Ishikawa (cell line): ENCODE measurements around the gene FLT1.

Experiments
- CEBPB ChIP-seq: IDR thresholded peaks from 2 replicates; pipeline ENCODE4 v1.6.1; 2012
- CREB1 ChIP-seq: IDR thresholded peaks from 2 replicates; pipeline ENCODE4 v1.6.1; 2012; ENCODE audit warnings: low read depth
- EGR1 ChIP-seq: IDR thresholded peaks from 2 replicates; pipeline ENCODE4 v1.6.1; 2012
- EP300 ChIP-seq: IDR thresholded peaks from 2 replicates; pipeline ENCODE4 v1.6.1; 2012; ENCODE audit warnings: borderline replicate concordance
- FOXM1 ChIP-seq: IDR thresholded peaks from 2 replicates; pipeline ENCODE4 v1.6.1; 2012; ENCODE audit warnings: low read depth, borderline replicate concordance
- NFIC ChIP-seq: IDR thresholded peaks from 2 replicates; pipeline ENCODE4 v1.6.1; 2012
- RAD21 ChIP-seq: IDR thresholded peaks from 2 replicates; pipeline ENCODE4 v1.6.1; 2012; ENCODE audit warnings: low read depth
- TAF1 ChIP-seq: IDR thresholded peaks from 2 replicates; pipeline ENCODE4 v1.6.1; 2012; ENCODE audit warnings: low read depth, mild to moderate bottlenecking
- TCF12 ChIP-seq: IDR thresholded peaks from 2 replicates; pipeline ENCODE4 v1.6.1; 2012; ENCODE audit warnings: low read depth
- TEAD4 ChIP-seq: IDR thresholded peaks from 2 replicates; pipeline ENCODE4 v1.6.1; 2012
- YY1 ChIP-seq: IDR thresholded peaks from 2 replicates; pipeline ENCODE4 v1.6.1; 2012; ENCODE audit warnings: low read depth
- ZBTB7A ChIP-seq: IDR thresholded peaks from 2 replicates; pipeline ENCODE4 v1.6.1; 2012; ENCODE audit warnings: low read depth
- TF ChIP-seq, protein P1 (sequence below): IDR thresholded peaks from 2 replicates; pipeline ENCODE4 v1.6.1; 2012; ENCODE audit warnings: low read depth, mild to moderate bottlenecking
- TF ChIP-seq, protein P2 (sequence below): IDR thresholded peaks from 2 replicates; pipeline ENCODE4 v1.6.1; 2012
- TF ChIP-seq, protein P3 (sequence below): IDR thresholded peaks from 2 replicates; pipeline ENCODE4 v1.6.1; 2012

FLT1 gene

DNA sequence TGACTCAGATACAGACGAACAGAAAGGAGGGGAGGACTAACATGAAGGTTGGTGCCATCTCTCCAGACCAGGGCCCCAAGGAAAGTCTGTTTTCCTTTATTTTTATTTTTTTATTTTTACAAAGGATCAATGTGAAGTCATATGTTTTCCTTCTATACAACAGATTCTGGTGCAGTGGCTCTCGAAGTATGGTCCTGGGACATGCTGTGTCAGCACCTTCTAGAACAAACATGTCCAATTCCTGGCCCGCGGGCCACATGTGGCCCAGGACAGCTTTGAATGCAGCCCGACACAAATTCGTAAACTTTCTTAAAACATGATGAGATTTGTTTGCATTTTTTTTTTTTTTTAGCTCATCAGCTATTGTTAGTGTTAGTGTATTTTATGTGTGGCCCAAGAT lies 174.7 kb downstream of the FLT1 start:
- TF ChIP-seq TEAD4 (no peak), EGR1 (no peak), CREB1 (no peak), EP300 (no peak), YY1 (no peak), RAD21 (no peak), NFIC (no peak), CEBPB (no peak), ZBTB7A (no peak), TCF12 (no peak), FOXM1 (no peak), TAF1 (no peak)
- TF ChIP-seq, protein P1, sequence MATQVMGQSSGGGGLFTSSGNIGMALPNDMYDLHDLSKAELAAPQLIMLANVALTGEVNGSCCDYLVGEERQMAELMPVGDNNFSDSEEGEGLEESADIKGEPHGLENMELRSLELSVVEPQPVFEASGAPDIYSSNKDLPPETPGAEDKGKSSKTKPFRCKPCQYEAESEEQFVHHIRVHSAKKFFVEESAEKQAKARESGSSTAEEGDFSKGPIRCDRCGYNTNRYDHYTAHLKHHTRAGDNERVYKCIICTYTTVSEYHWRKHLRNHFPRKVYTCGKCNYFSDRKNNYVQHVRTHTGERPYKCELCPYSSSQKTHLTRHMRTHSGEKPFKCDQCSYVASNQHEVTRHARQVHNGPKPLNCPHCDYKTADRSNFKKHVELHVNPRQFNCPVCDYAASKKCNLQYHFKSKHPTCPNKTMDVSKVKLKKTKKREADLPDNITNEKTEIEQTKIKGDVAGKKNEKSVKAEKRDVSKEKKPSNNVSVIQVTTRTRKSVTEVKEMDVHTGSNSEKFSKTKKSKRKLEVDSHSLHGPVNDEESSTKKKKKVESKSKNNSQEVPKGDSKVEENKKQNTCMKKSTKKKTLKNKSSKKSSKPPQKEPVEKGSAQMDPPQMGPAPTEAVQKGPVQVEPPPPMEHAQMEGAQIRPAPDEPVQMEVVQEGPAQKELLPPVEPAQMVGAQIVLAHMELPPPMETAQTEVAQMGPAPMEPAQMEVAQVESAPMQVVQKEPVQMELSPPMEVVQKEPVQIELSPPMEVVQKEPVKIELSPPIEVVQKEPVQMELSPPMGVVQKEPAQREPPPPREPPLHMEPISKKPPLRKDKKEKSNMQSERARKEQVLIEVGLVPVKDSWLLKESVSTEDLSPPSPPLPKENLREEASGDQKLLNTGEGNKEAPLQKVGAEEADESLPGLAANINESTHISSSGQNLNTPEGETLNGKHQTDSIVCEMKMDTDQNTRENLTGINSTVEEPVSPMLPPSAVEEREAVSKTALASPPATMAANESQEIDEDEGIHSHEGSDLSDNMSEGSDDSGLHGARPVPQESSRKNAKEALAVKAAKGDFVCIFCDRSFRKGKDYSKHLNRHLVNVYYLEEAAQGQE = no peak

DNA sequence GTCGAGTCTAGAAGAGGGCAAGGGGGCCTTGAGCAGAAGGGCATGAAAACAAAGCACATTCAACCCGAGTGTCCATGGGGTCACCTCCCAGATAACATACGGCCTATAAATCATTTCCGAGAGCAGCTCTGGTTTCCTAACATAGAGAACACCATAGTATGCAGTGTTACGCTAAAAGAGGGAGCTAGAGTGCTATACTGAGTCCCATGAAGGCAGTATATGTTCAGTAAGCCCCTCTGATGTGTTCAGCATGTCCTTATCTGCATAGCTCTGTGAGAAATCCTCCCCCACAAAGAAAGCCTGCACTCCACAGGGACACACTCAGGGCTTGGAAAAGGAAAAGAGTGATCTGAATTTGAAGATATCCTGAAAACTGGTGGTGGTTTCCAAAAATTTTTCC lies 175.4 kb downstream of the FLT1 start:
- no peak for TF ChIP-seq FOXM1
- TF ChIP-seq, protein P2, sequence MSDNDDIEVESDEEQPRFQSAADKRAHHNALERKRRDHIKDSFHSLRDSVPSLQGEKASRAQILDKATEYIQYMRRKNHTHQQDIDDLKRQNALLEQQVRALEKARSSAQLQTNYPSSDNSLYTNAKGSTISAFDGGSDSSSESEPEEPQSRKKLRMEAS = no peak

DNA sequence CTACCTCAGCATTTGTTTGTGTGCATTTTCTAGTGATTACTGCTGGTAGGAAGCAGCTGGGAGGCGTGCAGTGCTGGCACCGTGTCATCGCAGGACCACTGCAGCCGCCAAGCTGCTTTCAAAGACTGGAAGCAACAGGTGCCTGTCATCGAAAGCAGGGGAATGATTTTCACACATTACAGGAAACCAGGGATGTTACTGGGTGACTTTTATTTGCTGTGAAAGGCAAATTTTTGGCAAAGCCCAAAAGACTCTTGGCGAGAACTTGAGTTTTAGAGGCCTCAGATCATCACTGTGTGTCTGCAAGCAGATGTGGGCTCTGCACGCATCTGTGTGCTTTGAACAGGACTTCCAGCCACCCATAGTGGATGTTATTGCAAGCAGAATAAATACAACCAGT lies 176.4 kb downstream of the FLT1 start:
- TF ChIP-seq, protein P1 = no peak
- TF ChIP-seq, protein P3, sequence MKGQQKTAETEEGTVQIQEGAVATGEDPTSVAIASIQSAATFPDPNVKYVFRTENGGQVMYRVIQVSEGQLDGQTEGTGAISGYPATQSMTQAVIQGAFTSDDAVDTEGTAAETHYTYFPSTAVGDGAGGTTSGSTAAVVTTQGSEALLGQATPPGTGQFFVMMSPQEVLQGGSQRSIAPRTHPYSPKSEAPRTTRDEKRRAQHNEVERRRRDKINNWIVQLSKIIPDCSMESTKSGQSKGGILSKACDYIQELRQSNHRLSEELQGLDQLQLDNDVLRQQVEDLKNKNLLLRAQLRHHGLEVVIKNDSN = no peak
- TF ChIP-seq NFIC (no peak), YY1 (no peak), RAD21 (no peak), EGR1 (no peak), TAF1 (no peak), TCF12 (no peak), FOXM1 (no peak)

DNA sequence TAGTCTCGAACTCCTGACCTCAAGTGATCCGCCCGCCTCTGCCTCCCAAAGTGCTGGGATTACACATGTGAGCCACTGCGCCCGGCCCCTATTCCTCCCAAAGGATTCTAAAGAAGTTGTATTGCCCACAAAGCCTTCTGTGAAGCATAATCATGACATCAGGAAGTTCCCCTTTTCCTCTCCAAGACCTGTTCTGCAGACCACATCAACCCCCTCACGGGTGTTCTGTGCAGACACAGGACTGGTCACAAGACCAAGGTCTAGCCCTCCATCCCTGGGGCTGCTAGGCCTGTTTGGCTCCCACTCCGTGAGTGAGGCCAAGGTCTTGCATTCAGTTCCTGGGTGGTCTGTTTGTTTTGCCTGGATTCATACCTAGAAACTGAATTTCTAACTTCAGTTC lies 178.1 kb downstream of the FLT1 start:
- no peak for TF ChIP-seq EGR1
- TF ChIP-seq, protein P2 = no peak
- no peak for TF ChIP-seq EP300
- no peak for TF ChIP-seq CEBPB
- no peak for TF ChIP-seq RAD21
- TF ChIP-seq TCF12 = no peak

DNA sequence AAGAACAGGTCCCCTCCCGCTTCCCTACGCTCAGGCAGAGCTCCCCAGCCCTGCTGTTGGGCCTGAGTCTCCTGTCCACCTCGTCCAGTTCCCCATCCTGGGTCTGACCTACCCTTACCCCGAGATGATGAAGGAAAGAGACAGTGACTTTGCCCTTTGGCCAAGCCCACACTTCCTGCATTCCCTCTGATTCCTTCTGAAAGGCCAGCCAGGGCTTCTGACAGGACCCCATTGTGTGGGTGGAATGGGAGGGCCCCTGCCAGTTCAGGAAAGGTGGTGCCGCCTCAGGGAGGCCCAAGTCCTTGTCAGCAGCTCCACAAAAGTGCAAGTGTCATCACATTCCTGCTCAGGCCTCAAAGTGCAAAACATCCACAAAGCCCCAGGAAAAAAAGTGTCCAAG lies 178.8 kb downstream of the FLT1 start:
- TF ChIP-seq YY1 = no peak
- TF ChIP-seq FOXM1 = no peak
- no peak for TF ChIP-seq EP300
- TF ChIP-seq NFIC = no peak
- TF ChIP-seq TCF12 = no peak
- TF ChIP-seq, protein P2 = no peak
- TF ChIP-seq TAF1 = no peak
- TF ChIP-seq, protein P1 = no peak
- TF ChIP-seq CEBPB = no peak
- no peak for TF ChIP-seq CREB1
- TF ChIP-seq RAD21 = no peak
- TF ChIP-seq TEAD4 = no peak
- no peak for TF ChIP-seq ZBTB7A
- TF ChIP-seq, protein P3 = no peak
- no peak for TF ChIP-seq EGR1
